ENCODE measurements around the gene SNTA1.
"Not testable (repeated sequence)": the region's sequence is repeated elsewhere in the genome, so short reads cannot be mapped to it uniquely, and the experiment has no call there.

Gene SNTA1

GRCh38 chr20:33443512-33444239 is at the start of gene SNTA1:
TSS of gene SNTA1 (minus strand) at chr20:33443763. CDS start at chr20:33443620, 143 bp downstream.
- DNase-seq = peak; percentile 83

GRCh38 chr20:33490934-33491656 is 47.5 kb upstream of the SNTA1 start:
- no peak for DNase-seq

GRCh38 chr20:33490023-33490933 is 46.7 kb upstream of the SNTA1 start, which contains the start of gene CBFA2T2:
TSS of gene CBFA2T2 (plus strand) at chr20:33490096. CDS start at chr20:33490268, 172 bp downstream.
- DNase-seq = no peak

- DNase-seq = peak; percentile 96
These were observed 46.0 kb upstream of the SNTA1 start for GRCh38 chr20:33489495-33490022.

GRCh38 chr20:33488661-33489494 is 45.3 kb upstream of the SNTA1 start:
- not testable (repeated sequence) for DNase-seq

- no peak for DNase-seq
These were observed 44.6 kb upstream of the SNTA1 start for GRCh38 chr20:33488201-33488600.

- DNase-seq = not testable (repeated sequence)
These were observed 39.6 kb upstream of the SNTA1 start for GRCh38 chr20:33483186-33483585.

GRCh38 chr20:33482581-33482980 is 39.0 kb upstream of the SNTA1 start:
- no peak for DNase-seq

GRCh38 chr20:33481431-33481941 is 37.9 kb upstream of the SNTA1 start:
- DNase-seq = no peak

GRCh38 chr20:33480048-33480447 is 36.5 kb upstream of the SNTA1 start:
- DNase-seq = no peak

GRCh38 chr20:33477386-33478234 is 34.0 kb upstream of the SNTA1 start:
- DNase-seq = peak; percentile 91

- peak; percentile 63 for DNase-seq
These were observed 32.0 kb upstream of the SNTA1 start for GRCh38 chr20:33475381-33476152.

- no peak for DNase-seq
These were observed 31.4 kb upstream of the SNTA1 start for GRCh38 chr20:33474963-33475362.

- DNase-seq = no peak
These were observed 30.7 kb upstream of the SNTA1 start for GRCh38 chr20:33474097-33474873.

- no peak for DNase-seq
These were observed 29.4 kb upstream of the SNTA1 start for GRCh38 chr20:33472868-33473435.

GRCh38 chr20:33470866-33471265 is 27.3 kb upstream of the SNTA1 start:
- DNase-seq = no peak

GRCh38 chr20:33470457-33470856 is 26.9 kb upstream of the SNTA1 start:
- DNase-seq = no peak

- DNase-seq = no peak
These were observed 22.7 kb upstream of the SNTA1 start for GRCh38 chr20:33466303-33466646.

Measured in NCI-H1436 (cell line).